ENCODE measurements around the gene SLC35F1.

The SLC35F1 gene

DNA sequence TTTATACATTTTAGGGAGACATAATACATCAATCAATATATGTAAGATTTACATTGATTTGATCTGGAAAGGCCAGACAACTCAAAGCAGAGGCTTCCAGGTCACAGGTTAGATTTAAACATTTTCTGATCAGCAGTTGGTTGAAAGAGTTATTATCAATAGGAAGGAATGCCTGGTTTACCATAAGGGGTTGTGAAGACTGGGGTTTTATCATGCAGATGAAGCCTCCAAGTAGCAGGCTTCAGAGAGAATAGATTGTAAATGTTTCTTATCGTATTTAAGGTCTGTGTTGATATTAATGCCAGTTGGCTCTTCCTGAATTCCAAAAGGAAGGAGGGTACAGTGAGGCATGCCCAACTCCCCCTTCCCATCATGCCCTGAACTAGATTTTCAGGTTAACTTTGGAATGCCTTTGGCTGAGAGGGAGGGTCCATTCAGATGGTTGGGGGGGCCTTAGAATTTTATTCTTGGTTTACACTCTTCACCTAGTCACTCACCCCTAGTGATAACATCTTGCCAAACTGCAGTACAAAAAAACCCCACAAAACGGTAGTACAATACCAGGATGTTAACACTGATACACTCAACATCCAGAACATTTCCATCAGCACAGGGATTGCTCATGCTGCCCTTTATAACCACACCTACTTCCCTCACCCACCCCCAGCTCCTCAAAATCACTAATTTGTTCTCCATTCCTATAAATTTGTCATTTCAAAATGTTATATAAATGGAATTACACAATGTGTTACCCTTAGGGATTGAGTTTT is 381.5 kb downstream of the SLC35F1 start:
- no peak for DNase-seq

DNA sequence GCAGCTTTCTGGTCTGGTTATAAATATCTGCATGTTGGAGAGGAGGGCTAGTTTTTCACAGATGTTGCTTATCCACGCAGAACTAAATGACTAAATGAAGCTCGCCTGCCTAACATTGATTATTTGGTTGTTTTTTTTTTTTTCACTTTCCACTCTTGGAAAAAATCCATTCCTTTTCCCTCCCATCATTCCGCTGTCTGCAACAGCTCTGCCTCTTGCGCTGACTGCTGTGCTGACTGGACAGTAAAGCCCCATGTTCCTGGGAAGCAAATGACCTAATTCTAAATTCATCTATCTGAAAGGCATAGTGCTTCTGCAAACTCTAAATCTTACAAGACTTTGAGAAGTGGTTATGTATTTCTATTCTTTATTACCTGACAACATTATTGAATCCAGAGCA is 385.5 kb downstream of the SLC35F1 start:
- DNase-seq: no peak

DNA sequence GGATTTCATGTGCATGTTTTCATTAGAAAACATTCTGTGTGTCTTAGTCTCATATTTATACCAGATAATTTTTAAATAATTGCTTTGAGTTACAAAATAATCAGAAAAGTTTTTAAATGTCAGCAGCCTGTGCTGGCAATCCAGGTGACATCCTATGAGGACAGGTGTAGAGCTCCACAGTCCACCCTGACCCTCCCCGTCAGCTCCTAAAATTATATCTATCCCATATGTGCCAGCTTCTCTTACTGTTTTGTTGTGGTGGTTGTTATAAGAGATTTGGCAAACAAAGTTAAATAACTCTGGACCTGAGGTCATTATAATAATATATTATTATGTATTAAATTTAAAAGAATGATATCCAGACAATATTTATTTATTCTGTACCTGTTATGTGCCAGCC is 387.8 kb downstream of the SLC35F1 start:
- DNase-seq: no peak

DNA sequence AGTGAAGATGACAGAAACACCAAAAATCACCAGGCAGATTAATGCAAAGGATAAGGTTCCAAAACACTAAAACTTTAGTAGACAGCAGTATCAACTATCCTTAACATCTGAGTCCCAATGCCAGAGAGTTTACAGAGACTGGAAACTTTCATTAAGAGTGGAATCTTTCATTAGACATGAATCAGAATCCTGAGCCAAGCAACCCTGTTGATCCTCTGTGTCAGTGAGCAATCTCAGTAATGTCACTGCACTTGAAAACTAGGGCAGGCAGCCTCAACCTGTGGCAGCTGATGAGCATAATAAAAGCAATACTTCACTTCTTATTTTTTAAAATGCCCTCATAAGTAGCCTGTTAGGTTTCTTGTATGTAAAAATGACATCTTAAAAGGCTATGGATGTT is 388.3 kb downstream of the SLC35F1 start:
- DNase-seq: no peak

DNA sequence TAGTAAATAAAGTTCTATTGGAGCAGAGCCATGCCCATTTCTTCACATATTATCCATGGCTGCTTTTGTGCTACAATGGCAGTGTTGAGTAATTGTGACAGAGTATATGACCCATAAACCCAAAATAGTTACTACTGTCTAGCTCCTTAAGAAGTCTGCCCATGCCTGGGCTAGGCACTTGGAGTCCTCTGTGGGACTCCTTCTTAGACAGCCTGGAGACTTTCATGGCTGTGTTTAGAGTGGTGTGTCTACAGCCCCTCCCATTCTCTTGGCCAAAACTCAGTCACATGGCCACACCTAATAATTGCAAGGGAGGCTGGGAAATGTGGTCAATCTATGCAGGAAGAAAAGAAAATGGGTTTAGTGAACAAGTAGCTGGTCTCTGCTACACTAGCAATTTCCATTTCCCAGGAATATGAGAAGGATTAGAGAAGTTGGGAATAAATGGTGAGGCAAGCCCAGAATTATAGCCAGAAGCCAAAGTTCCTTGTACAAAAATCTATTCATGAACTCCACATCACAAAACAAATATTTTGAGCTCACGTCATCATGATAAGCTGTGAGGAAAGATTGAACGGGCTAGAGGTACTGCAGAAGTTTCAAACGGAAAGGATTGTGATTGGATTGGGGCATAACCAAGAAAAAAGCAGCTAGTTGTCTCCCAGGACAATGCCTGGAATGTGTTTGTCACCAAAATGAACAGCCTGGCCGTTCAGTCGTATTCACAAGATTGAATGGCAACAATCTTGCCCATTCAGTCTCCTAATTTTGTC is 389.3 kb downstream of the SLC35F1 start:
- no peak for DNase-seq

DNA sequence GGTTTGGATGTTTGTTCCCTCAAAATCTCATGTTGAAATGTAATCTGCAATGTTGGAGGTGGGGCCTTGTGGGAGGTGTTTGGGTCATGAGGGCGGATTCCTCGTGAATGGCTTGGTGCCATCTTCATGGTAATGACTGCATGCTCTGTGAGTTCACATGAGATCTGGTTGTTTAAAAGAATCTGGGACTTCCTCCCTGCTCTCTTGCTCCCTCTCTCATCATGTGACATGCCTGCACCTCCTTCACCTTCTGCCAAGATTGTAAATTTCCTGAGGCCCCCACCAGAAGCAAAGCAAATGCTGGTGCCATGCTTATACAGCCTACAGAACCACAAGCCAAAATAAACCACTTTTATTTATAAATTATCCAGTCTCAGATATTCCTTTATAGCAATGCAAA is 390.8 kb downstream of the SLC35F1 start:
- no peak for DNase-seq

DNA sequence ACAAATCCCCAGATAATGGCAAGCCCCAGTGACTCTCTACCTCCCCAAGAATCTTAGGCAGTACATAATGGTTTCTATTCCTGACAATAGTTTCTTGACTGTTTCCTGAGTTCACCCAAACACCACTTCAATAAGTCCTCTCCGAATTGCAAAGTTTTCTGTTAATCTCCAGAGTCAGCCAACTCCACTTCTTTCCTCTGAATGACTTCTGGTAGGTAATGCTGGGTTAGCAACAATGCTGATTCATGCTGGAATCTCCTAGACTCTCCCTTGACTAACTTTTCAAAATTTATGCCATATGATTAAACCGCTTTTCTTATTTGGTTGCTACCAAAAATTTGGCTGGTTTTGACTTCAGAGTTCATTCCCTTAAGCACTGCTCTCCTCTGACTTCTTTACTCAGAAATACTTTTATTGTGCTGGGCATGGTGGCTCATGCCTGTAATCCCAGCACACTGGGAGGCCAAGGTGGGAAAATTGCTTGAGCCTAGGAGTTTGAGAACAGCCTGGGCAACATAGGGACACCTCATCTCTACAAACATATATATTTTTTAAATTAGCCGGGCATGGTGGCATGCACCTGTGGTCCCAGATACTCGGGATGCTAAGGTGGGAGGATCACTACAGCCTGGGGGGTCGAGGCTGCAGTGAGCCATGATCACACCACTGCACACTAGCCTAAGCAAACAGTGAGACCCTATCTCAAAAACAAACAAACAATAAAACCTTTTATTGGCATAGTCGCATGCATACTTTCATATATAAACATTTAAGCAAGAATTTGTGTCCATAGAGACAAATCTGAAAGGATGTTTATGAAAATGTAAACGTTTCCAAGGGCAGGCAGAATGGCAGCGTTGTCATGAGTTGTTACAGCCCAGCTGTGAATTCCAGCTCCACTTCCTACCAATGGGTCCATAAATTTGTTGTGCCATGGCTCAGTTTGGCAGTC is 391.7 kb downstream of the SLC35F1 start:
- no peak for DNase-seq

DNA sequence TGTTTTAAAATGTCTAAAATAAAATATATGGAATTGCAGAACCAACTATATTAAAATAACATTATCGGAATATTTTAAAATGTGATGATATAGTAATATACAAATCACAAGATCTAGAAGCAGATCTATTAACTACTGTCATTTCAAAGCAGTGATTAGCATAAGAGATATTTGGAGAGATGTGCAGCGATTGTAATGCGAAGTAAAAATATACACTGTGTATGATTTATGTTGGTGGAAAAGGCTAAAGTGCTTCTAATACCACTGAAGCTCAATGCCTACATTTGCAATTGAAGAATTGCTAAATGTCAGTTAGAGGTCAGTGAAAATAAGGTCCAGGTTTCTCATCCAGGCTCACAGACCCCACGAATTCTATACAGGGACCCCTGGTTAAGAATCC is 392.4 kb downstream of the SLC35F1 start:
- no peak for DNase-seq

DNA sequence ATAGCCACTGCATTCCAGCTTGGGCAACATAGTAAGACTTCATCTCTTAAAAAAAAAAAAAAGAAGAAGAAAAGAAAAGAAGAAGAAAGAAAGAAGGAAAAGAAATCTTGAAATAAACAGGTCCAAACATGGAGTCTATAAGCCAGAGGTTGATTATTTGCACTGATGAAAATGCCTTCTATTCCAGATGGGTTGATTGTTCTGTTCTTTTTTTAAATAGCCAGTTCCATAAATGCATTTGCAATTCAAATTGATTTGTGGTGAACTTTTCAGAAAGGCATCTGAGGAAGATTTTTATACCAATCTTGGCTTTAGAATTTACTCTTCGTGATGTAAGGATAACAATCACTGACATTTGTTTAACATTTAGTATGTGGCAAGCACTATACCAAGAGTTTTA is 397.3 kb downstream of the SLC35F1 start:
- DNase-seq: no peak

DNA sequence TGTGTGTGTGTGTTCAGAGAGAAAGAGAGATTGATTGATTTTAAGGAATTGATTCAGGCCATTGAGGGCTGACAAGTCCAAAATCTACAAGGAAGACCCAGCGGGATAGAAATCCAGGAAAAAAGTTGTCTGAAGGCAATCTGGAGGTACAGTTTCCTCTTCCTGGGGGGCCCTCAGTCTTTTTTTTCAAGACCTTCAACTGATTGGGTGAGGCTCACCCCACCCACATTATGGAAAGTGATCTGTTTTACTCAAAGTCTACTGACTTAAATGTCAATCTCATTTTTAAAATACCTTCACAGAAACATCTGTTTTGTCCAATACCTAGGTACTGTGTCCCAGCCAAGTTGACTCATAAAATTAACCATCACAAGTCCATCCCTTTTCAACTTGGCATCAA is 398.0 kb downstream of the SLC35F1 start:
- DNase-seq: no peak

DNA sequence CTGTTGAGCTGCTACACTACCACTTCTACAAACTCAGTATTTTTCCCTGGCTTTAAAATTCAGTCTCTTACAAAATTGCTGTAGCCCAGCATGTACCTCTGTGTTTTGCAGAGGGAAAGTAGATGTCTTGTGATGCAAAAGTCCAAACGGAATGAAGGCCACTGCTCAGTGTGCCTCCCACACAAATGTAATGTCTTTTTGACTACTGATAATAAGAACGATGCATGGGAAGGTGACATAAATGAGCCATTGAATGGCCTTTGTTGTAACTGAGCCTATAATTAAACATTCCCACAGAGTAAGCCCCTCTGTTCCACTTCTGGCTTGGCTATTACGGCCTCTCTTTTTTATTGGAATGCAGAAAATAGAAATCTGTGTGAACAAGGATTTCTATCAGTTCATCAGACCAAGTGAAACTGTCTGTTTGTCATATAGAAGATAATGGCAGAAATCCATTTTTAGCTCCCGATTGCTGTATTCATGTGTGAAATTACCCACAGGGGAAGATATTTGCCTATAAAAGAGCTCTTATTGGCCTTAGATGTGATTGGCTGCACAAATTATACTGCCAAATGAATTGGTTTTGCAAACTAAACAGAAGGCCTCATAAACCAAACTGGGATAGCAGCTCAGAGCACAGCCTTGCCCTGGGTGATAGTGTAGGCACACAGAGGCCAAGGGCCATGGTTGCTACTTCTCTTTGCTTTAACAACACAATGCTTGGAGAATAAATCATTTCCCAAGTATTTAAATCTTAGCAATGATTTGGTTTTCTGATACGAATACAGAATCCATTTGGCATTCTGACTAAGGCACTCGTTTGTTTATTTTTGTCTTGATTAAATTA is 399.6 kb downstream of the SLC35F1 start:
- DNase-seq: no peak

DNA sequence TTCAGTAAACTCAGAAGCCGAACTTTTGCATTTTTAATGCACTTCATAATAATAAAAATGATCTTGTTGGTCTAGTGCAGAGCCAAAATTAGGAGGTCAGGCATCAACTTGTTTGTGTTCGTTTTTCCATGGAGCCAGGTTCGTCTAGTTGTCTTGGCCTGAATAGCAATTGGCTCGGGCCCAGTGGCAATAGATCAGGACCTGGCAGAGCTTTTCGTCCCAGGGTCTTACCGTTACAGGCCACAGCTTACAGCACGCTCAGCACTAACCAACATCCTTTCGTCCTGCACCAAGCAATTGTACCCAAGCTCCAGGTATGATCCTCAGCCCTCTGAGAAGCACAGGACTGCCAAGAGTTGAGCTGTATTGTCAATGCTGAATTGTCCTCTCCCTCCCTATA is 400.5 kb downstream of the SLC35F1 start:
- no peak for DNase-seq

DNA sequence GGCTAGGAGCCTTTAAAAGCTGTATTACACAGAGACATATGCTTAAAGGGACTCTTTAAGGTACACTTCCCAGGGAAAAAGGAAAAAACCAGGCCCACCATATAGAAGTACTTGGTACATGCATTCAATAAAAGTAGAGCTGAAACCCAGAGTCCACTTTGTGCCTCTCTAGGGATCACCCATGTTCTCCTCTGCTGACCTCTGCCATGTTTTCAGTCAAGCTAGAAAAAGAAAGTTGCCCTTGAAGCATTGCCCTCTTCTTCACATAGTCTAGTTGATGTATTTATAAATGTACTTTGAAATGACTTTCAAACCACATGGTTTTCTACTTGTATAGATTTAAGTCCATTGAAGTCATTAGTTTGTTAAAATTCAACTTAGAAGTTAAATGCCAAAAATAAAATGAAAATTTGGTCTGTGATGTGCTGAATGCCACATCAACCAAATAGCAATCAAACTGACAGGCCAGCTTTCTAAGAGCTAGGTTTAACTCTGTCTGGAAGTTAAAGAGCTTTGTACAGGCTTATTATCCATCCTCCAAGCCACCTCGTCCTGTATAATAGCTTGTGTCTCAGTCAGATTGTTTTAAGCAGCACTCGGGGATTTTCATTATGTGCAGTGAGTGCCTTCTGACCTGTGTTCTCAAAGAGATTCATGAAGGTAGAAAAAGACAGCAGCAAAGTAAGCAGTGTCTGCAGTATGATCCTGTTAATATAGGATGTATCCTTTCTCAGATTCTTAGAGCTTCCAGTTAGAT is 402.5 kb downstream of the SLC35F1 start:
- DNase-seq: no peak

DNA sequence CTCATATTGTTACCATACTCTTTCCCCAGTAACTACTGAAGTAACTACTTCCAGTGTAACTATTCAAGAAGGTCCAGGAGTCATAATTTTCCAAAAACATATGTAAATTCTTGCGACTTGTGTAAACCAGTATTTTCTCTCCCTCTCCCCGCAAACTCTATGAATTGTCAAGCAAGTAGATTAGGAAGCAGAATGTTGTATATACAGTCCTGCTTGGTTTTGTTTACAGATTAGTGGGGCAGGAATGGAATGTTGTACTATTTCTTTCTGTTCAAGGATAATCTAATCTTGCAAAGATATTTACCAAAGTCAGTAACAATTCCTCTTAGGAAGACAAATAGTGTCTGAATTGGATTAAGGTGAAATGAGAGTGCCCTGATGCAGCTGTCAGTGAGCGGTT is 406.1 kb downstream of the SLC35F1 start:
- DNase-seq: no peak

DNA sequence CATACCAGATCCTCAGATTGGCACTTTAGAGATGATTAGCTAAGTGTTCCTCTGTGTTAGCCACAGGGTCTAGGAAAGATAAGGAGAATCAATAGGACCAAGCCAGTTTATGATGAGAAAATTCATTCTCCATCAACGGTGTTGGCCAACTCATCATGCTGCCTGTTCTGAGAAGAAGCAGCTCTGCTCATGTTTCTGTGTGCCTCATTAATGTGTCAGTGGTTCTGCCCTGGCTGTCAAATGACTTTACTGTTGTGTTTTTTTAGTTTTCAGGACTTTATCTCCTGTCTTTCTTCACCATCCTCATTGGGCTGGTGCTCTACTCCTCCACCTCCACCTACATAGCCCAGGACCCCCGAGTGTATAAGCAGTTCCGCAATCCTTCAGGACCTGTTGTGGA is 406.7 kb downstream of the SLC35F1 start:
- no peak for DNase-seq

DNA sequence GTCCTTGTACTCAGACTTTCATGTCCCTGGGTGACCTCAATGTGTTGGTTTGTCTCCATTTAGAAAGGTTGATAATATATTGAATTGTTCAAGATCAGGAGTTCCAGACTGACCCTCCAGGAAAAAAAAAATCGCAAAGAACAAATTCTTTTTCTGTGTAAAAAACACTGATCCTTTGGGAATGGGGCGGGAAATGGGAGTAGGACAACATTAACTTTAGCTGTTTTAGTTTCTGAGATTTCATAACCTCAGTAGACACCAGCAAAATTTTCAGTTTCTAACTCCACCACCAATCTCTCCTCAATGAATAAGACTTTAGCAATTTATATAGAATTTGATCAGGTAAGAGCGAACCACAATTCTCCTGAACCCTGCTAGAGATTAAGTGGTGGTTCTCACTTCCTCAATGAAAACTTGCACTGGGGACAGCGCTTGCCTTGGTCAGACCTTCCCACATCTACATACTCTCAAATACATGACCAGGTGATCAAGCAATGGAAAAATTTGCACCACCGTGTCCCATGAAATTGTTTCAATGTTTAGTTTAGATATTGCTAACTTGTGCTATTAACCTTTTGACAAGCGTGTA is 409.8 kb downstream of the SLC35F1 start:
- DNase-seq: no peak

DNA sequence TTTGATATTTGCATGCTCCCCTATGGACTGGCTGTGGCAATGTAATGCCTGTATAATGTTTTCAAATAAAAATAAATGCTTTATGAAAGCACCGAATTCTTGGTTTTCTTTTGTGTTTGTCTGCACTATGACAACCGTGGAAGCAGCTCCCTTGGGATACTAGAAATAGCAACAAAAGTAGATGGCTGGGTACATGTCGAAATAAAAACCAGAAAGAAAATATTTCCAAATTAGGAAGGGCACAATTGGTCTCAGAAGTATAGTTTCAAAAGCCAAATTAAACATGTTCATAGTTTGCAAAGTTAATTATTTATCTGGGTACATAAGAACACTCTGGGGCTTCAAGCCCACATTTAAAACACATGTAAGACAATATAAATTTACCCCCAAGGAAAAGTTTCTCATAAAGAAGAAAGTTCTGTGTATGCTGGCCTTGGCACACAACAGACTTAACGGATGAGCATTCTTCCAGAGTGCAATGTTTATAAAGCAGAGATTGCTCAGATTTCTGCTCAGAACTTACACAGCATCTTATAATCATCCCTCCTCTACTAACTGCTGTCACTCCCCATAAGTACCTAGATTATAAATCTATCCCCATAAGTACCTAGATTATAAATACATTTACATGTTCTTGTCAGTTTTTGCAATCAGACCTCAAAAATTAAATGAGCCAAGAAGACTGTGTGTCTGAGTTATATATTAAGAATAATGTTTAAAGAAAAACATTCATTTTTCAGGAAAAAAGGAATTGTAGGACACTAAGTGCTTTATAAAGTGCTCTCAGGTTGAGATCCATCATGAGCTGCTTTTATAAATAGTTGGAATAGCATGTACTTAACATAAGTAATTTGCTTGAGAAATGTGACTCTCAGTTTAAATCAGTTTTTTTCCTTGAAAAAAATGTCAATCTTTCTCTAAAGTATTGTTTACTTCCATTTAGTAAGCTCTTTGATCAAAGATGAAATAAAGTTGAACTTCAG is 410.8 kb downstream of the SLC35F1 start:
- no peak for DNase-seq

DNA sequence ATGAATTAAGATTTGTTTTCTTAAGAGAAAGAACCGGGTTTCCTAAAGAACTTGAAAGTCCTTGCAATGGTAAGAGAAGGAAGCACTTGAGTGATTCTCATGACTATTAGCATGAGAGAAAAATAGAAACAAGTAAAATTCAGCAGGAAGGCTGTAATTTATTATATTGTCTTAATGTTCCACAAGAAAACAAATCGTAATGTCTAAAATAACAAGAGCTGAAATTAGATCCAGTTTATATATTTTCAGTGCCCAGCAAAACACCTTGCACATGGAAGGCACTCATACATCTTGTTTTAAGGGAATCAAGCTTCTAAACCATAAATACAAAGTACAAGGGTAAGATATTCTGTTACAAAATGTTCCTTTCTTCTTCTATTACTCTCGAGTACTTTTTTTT is 411.6 kb downstream of the SLC35F1 start:
- DNase-seq: no peak

DNA sequence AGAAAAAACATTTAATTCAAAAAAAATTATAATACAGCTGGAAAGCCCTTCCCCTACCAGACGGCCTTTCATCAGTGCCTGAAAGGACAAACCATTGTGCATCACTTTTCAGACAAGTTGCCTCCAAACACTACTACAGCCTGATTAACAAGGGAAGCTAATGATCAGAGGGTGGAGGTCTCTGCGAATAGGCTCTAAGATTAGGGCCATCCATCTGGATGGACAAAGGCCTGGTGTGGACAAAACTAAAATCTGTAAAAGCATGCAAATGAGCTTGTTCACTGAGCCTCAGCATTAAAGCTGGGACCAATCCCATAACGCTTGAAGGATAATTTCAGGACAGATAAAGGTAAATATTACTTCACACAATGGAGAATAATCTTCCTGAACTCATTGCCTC is 412.4 kb downstream of the SLC35F1 start:
- no peak for DNase-seq

Measured in activated naive CD4-positive, alpha-beta T cell treated with Interleukin-2 at 50 U/mL for 16 hours (primary cell).